T47D (cell line): Measurements from ENCODE around the gene BTG2.
"Not testable (repeated sequence)": the region's sequence is repeated elsewhere in the genome, so short reads cannot be mapped to it uniquely, and the experiment has no call there.

Experiments used
- DNase-seq, 2 experiments: peaks; one replicate each; pipeline versions ENCODE4 v3.0.0 to v3.0.0-alpha.2; 2011 to 2012; ENCODE audit warnings: low read depth in 1 of 2, low spot score in 1 of 2
- JUND ChIP-seq: IDR thresholded peaks from 2 replicates; pipeline ENCODE4 v1.6.1; 2012; ENCODE audit warnings: low read depth
- in situ Hi-C: cut with HindIII; loops from 2 replicates; pipeline ENCODE4 v1.10.0; 2016; ENCODE audit warnings: low sequenced_read_pairs, low pct_unique_long_range_greater_than_20kb

Gene BTG2

GRCh38 chr1:203290261-203291089 is 14.8 kb upstream of the BTG2 start:
- no peak for TF ChIP-seq JUND
- DNase-seq: peak; percentile 75 to 91
- in situ Hi-C loops: no loop called here

DNA sequence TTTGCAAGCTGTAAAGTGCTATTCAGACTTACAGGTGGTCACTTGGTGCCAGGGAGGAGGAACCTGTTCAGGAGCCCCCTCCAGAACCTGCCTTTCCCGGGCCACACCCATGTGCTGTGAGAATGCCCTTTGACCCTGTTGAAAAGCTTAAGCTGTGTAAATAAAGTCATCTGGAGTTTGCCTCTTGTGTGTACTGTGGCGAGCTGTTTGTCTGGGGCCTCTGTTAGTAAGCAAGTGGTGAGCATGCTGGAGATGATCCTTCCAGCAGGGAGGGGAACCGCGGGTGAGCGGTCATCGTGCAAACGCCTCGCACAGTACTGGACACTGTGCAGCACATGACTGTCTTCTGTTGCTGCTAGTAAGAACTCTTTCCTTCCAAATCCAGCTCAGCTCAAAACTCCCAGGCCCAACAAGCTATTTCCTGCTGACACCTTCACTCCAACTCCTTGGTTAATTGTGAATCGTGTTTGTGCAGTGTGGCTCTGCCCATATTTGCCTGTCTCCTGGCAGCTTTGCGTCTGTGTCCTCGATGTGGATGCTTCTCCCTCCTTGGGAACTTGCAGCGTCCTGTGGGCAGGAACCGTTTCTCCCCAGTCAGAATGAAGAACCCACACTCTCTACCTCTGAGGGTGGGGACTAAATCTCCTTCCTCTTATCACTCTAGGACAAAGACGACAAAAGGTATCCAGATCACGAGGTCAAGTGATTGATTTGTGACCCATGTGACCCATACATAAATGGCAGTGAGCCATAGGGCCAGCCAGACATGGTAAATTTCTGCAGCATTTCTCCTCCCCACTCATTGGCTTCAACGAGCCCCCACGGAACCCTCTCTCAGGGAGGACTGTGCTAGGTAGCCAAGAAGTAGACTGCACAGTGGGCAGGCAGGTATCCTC is 13.9 kb upstream of the BTG2 start:
- in situ Hi-C loops: no loop called here
- no peak for TF ChIP-seq JUND
- no peak for DNase-seq

DNA sequence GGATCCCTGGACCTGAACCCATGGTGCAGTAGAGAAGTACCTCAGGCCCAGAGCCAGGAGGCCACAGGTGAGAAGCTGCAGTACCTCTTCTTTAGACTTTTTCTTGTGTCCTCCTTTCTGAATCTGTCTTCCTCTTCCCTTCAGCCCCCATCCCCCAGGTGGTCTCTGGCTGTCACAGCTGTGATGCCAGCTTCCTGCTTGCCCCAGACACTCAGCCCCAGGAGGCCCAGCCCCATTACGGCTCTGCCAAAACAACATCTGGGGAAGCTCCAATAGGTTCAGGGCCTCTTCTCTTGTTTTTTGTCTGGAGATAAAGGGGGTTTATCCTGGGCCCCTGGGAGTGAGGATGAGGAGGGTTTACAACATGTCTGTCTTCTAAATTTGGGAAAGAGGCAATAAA is 9.5 kb upstream of the BTG2 start:
- in situ Hi-C loops: no loop called here
- no peak for DNase-seq
- no peak for TF ChIP-seq JUND

DNA sequence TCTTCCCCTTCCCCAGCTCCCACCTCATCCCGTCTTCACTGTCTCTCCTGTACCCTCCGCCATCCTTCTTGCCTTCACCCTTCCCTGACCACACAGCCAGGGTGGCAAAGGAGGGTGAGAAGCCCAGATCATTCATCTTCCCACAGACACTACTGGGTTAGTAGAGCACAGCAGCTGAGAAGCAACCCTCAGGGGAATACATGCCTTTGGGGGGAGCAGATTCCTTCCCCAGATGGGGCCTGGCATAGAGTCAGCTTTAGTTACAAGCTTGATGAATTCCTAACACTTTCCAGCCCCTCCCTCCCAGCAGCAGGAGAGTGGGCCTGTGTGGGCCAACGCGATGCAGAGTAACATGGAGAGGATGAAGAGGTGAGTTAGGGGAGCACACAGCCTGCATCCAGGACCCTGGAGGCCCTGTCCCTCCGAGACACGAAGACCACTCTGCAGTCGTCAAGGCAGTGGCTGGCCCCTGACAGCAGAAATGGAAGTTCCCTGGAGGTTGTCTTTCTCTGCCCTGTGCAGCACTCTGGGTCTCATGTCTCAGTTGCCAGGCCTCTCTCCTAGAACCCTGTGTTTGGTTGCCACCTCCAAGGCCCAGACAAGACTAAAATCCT is 8.8 kb upstream of the BTG2 start:
- in situ Hi-C loops: no loop called here
- DNase-seq: no peak

DNA sequence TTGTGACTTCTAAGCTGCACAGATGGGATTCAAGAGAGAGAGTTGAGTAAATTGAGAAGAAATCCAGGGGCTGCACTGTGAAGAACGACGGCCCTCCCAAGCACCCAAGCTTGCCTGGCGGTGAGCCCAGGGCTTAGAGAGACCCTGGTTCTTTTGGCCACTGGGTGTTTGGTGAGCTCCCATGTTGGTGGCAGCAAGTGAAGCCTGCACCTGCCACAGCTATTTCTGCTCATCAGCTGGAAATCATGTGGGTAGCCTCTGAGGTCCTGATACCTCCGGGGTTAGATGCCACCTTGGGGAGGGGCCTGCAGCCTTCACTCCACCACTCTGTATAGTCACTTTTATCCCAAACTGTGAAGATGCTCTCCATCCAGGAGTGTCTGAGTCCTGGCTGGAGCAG is 6.2 kb upstream of the BTG2 start:
- DNase-seq: no peak
- TF ChIP-seq JUND: no peak
- in situ Hi-C loops: no loop called here

More for the DNA sequence above, 8.8 kb upstream of the BTG2 start:
- TF ChIP-seq JUND: no peak

GRCh38 chr1:203299719-203300429 is 5.4 kb upstream of the BTG2 start:
- DNase-seq, in situ Hi-C loops: not testable (repeated sequence)

- no peak for TF ChIP-seq JUND
- in situ Hi-C loops: no loop called here
- no peak for DNase-seq
Measured at GRCh38 chr1:203300441-203301330, 4.6 kb upstream of the BTG2 start.

- no peak for DNase-seq
- in situ Hi-C loops: no loop called here
- no peak for TF ChIP-seq JUND
Measured at GRCh38 chr1:203301331-203301668, 4.0 kb upstream of the BTG2 start.

DNA sequence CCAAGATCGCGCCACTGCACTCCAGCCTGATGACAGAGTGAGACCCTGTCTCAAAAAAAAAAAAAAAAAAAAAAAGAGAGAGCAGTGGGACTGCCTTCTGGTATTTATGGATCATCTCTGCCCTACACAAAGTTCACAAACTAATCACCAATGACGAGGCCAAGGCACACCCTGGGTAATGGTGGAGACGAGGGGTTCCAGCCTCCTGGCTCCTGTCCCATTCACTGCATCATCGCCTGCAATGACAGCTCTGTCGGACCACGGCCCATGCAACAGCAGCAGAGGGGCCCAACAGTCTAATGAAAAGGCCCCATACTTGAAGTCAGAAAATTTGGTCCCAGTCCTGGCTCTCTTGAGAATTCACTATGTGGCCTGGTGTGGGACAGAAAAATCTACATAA is 2.9 kb upstream of the BTG2 start:
- no peak for DNase-seq
- TF ChIP-seq JUND: no peak
- in situ Hi-C loops: no loop called here

DNA sequence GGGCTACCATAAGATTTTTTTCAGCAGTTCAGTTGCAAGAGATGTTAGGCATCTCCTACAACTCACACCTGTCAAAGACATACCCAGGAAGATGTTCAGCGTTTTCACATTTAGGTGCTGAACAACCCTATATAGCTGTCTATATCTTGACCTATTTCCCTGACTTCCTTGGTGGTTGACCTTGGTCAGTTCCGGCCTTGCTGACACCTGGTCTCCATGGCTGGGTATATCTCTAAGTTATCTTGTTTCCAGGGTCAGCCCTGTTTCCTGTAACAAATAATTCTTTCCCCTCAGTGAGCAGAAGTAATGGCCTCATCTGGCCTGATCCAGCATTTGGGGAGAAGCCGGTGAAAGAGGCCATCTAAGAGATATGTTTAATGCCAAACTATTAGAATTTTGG is 2.4 kb upstream of the BTG2 start:
- in situ Hi-C loops: no loop called here
- no peak for TF ChIP-seq JUND
- DNase-seq: no peak

DNA sequence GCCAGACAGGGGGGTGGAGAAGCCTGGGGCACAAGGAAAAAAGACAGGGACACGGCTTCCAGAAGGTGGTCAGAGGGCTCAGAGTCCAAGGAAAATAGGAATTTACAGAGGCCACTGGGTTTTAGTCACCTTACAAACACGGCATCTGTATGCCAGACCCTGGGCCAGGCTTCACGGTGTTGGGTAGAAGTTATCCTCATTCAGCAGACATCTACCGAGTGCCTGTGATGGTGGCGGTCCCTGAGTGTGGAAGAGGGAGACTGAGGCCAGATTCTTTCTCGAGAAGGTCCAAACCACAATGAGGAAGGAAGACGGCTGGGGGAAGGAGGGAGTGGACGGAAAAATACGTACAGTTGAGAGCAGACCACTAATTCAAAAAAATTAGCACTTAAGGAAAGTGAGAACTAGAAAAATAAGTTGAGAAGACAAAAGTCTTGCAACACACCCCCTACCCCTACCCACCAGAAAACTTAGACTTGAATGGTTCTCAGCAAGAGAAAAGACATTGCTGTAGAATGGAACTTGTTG is 864 bp upstream of the BTG2 start:
- in situ Hi-C loops: no loop called here
- no peak for DNase-seq
- no peak for TF ChIP-seq JUND
